DMS114 treated with DMSO at 0.1 percent for 48 hours (cell line): ENCODE measurements around the gene ECD.

Experiments
- DNase-seq: peaks from one replicate; lab custom pipeline; 2025; ENCODE audit not compliant: unreplicated experiment; lab: John Stamatoyannopoulos, UW

ECD gene

DNA sequence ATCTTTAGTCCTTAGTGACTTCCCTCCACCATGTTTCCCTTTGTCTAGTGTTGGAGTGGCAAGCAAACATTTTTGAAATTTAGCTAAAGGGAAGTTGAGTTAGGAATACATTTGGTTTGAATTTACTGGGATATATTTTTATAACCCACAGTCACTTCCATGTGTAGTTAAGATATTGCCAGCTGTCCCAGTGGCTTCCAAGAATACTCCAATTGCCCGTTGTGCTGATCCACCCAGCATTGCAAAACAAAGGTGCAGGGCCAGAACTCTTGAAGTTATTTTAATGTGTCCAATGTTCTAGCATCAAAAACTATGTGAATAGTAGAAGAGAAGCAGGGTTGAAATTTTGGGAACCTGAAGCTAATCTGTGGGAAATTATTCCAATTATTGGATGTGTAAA, 68.7 kb downstream of the ECD start:
- no peak for DNase-seq

GRCh38 chr10:73097305-73097670, 70.5 kb downstream of the ECD start:
- DNase-seq = no peak

DNA sequence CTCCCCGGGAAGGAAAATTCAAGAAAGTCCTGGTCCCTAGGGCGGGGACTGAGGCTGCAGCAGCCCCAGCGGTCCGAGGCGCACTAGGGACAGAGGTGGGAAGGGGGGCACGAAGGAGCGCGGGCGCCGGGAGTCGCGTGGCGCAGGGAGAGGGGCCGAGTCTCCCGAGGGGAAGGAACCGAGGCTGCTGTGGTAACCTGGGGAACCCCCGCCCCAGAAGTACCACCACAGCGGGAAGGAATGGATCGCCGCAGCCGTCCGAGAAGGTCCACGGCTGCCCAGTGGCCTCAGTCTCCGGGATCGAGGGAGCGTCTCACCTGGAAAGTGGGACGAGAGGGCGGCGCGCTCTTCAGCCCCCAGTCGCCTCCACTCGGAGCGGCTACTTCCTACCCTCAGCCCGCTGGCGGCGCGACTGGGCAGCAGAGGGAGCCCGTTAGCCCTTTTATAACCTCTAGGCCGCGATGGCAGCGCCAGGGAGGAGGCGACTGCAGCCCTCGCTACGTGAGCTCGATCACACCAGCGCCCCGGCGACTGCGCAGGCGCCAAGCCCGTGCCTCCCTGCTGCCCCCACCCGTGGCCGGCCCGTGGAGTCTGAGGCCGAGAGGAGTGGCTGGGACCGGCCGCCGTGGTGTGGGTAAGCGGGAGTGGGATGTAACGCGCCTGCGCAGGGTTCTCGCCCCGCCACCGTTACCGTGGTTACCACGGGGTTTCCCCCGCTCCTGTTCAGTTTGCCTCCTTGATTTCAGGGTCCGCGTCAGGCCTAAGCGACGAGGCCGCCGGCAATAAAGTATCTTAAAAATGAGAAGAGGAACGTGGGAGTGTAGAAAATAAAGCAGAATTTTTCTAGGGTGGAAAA, 71.1 kb downstream of the ECD start, which contains the start of gene P4HA1:
Gene P4HA1 (minus strand): TSS at position 418 of the 856 bp plus-strand sequence. CDS start 21,983 bp downstream, outside the sequence.
- DNase-seq = peak; percentile 91

GRCh38 chr10:73096041-73096448, 71.8 kb downstream of the ECD start:
- no peak for DNase-seq

- DNase-seq = peak; percentile 57
Measured at GRCh38 chr10:73095481-73096021, 72.3 kb downstream of the ECD start.

DNA sequence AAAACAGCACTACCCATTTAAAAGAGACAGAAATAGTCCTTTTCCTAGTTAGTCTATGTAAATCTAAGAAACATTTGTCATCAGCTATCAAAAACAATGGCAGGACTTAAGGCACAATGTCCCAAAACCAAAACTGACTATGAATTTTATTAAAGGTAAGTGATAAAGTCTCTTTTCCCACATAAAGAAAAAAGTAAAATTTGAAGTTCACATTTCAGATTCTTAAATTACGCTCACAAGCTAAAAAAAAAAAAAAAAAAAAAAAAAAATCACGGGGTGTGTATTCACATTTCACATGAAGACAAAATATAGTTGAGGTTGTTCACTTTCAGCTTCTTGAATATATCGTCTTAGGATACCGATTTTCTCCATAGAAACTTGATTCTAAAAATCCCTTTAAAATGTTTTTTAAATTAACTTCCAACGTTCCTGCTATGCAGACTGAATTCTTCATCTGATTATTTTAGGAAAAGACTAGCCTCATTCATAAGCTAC, 72.8 kb downstream of the ECD start:
- DNase-seq = no peak

GRCh38 chr10:73093922-73094850, 73.6 kb downstream of the ECD start:
- DNase-seq = no peak

GRCh38 chr10:73092830-73093229, 75.0 kb downstream of the ECD start:
- no peak for DNase-seq

DNA sequence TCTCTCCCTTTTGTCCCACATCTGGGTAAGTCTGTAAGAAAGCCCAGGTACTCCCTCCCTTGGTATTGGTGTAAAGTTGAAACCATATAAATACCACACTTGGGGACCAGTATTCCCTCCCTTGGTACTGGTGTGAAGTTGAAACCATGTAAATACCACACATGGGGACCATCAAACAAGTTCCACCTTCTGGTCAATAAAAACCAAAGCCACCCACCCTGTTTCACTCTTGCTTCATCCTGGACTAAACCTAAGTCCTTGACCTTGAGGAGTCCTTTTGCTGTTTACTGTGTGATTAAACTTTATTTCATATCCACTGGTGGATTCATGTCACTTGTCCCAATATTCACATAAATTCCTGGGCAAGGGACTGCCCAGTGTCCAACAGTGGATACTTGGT, 79.5 kb downstream of the ECD start:
- no peak for DNase-seq

DNA sequence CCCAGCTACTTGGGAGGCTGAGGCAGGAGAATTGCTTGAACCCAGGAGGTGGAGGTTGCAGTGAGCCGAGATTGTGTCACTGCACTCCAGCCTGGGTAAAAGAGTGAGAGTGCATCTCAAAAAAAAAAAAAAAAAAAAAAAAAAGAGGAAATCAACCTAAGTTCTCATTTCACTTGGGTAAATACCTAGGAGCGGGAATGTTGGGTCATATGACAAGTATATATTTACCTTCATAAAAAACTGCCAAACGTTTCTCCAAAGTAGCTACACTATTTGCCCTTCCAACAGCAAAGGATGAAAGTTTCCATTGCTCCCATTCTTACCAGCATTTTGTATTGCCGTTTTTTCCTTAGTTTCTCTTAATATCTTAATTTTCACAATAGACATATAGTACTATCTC, 81.0 kb downstream of the ECD start:
- DNase-seq = no peak

DNA sequence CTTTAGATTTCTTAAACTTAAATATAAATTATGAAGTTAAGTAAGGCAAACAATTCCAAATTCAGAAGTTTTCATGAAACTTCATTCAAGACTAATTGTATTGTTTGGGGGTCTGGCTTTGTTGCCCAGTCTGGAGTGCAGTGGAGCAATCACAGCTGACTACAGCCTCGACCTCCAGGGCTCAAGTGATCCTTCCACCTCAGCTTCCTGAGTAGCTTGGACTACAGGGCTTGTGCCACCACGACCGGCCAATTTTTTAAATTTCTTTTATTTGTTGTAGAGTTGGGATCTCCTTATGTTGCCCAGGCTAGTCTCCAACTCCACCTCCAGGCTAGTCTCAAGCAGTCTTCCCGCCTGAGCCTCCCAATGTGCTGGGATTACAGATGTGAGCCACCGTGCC, 83.6 kb downstream of the ECD start:
- DNase-seq = no peak
